Measurements from ENCODE around the gene TRIM7. TPM values are rescaled to one million over a fixed set of nuclear protein-coding genes. Genes with fewer than 3 reads are reported as not detected.

TRIM7 gene
- total and polyA plus RNA-seq, 2 donors (not counting 1 experiment from before 2014, with no cell fraction given) = 4.7 to 7.3 TPM

GRCh38 chr5:181243564-181244343, 38.8 kb upstream of the TRIM7 start, which contains the start of gene RACK1:
Gene RACK1 (minus strand): TSS chr5:181243906. CDS start chr5:181243800, 106 bp downstream.
- DNase-seq (ENCODE audit: low read depth in 2 of 2) = peak; percentile 86 to 92
- Histone ChIP-seq H3K4me1 (ENCODE audit: control insufficient read depth, extremely low read depth, insufficient read depth, low read length) (peaks cover 22% of the 10 kb centered on the region), H3K4me2 (ENCODE audit: extremely low read depth, insufficient read depth, low read length) (peak within 1 kb of the TSS; percentile 94), H3K27ac (ENCODE audit: insufficient read depth, low read length) (peak within 1 kb of the TSS; percentile 83), H3K27me3 (ENCODE audit: control insufficient read depth, insufficient read depth, low read length) (no peaks in the 10 kb centered on the region), H3K36me3 (ENCODE audit: control insufficient read depth, insufficient read depth, low read length) (peaks cover 16% of the 10 kb centered on the region), H3K9me3 (ENCODE audit: control insufficient read depth, insufficient read depth, low read depth, low read length) (no peaks in the 10 kb centered on the region), H4K20me1 (ENCODE audit: control insufficient read depth, extremely low read depth, insufficient read depth, low read length) (peaks cover 6% of the 10 kb centered on the region), H3K79me2 (ENCODE audit: control insufficient read depth, insufficient read depth, low read length) (peaks cover 77% of the 10 kb centered on the region), H3K9ac (ENCODE audit: insufficient read depth, low read length) (peak within 1 kb of the TSS; percentile 84), H3K4me3 (replicated peaks in 1 of 4; ENCODE audit: control extremely low read depth in 1 of 4, insufficient read depth in 1 of 4, low read depth in 3 of 4, low read length in 4 of 4) (peak within 1 kb of the TSS; percentile 90 to 100 (median 96)), H2AFZ (ENCODE audit: low read length) (peak within 1 kb of the TSS; percentile 98)
- TF ChIP-seq EZH2 (IDR thresholded peaks at IDR 0.05; ENCODE audit: low read length, missing control alignments) (no peak), CTCF (conservative IDR thresholded peaks at IDR 0.05 in 1 of 2, IDR thresholded peaks at IDR 0.05 in 1 of 2; ENCODE audit: low read depth in 1 of 2, low read length in 2 of 2) (no peak)

GRCh38 chr5:181243018-181243563, 38.1 kb upstream of the TRIM7 start:
- peaks cover 6% of the 10 kb centered on the region for H4K20me1 ChIP-seq (ENCODE audit: control insufficient read depth, extremely low read depth, insufficient read depth, low read length)

More at GRCh38 chr5:181243018-181243563, 38.1 kb upstream of the TRIM7 start:
- Histone ChIP-seq H3K27ac (ENCODE audit: insufficient read depth, low read length) (peak overlapping the region; percentile 83), H2AFZ (ENCODE audit: low read length) (no peak overlapping the region), H3K36me3 (ENCODE audit: control insufficient read depth, insufficient read depth, low read length) (peaks cover 16% of the 10 kb centered on the region), H3K9ac (ENCODE audit: insufficient read depth, low read length) (peak overlapping the region; percentile 84), H3K79me2 (ENCODE audit: control insufficient read depth, insufficient read depth, low read length) (peaks cover 71% of the 10 kb centered on the region), H3K4me3 (replicated peaks in 1 of 4; ENCODE audit: control extremely low read depth in 1 of 4, insufficient read depth in 1 of 4, low read depth in 3 of 4, low read length in 4 of 4) (peak overlapping the region; percentile 90 to 100 (median 96)), H3K4me2 (ENCODE audit: extremely low read depth, insufficient read depth, low read length) (peak overlapping the region; percentile 94), H3K4me1 (ENCODE audit: control insufficient read depth, extremely low read depth, insufficient read depth, low read length) (peaks cover 20% of the 10 kb centered on the region), H3K27me3 (ENCODE audit: control insufficient read depth, insufficient read depth, low read length) (no peaks in the 10 kb centered on the region), H3K9me3 (ENCODE audit: control insufficient read depth, insufficient read depth, low read depth, low read length) (no peaks in the 10 kb centered on the region)
- DNase-seq (ENCODE audit: low read depth in 2 of 2) = no peak
- TF ChIP-seq EZH2 (IDR thresholded peaks at IDR 0.05; ENCODE audit: low read length, missing control alignments) = no peak
- no peak for TF ChIP-seq CTCF (conservative IDR thresholded peaks at IDR 0.05 in 1 of 2, IDR thresholded peaks at IDR 0.05 in 1 of 2; ENCODE audit: low read depth in 1 of 2, low read length in 2 of 2)

Measured in fibroblast of lung (primary cell).